Measurements from ENCODE around the gene SARDH. TPM values are rescaled to one million over a fixed set of nuclear protein-coding genes. Genes with fewer than 3 reads are reported as not detected.

Gene SARDH
- total RNA-seq, 1 donor from 2014 or later, result 6.8 TPM

GRCh38 chr9:133671371-133671770 lies 66.8 kb downstream of the SARDH start:
- H3K27ac Mint-ChIP-seq, result no peak overlapping the region
- TF ChIP-seq CTCF (conservative IDR thresholded peaks at IDR 0.05), result no peak
- DNase-seq (ENCODE audit: extremely low spot score, unreplicated experiment), result no peak
- H3K4me3 Mint-ChIP-seq, result no peak overlapping the region
- no peaks in the 10 kb centered on the region for H3K36me3 Mint-ChIP-seq
- H3K4me1 Mint-ChIP-seq (ENCODE audit: unreplicated experiment), result peaks cover 9% of the 10 kb centered on the region
- peaks cover 4% of the 10 kb centered on the region for H3K27me3 Mint-ChIP-seq
- H3K9me3 Mint-ChIP-seq, result no peaks in the 10 kb centered on the region

GRCh38 chr9:133670466-133670865 lies 67.7 kb downstream of the SARDH start:
- Mint-ChIP-seq H3K4me3 (no peak overlapping the region), H3K27me3 (peaks cover 4% of the 10 kb centered on the region), H3K9me3 (no peaks in the 10 kb centered on the region), H3K27ac (no peak overlapping the region), H3K4me1 (ENCODE audit: unreplicated experiment) (peaks cover 9% of the 10 kb centered on the region), H3K36me3 (no peaks in the 10 kb centered on the region)
- no peak for TF ChIP-seq CTCF (conservative IDR thresholded peaks at IDR 0.05)
- DNase-seq (ENCODE audit: extremely low spot score, unreplicated experiment), result no peak

GRCh38 chr9:133669182-133669801 lies 68.9 kb downstream of the SARDH start:
- H3K27me3 Mint-ChIP-seq, result peaks cover 4% of the 10 kb centered on the region
- peaks cover 9% of the 10 kb centered on the region for H3K4me1 Mint-ChIP-seq (ENCODE audit: unreplicated experiment)
- DNase-seq (ENCODE audit: extremely low spot score, unreplicated experiment), result no peak
- H3K4me3 Mint-ChIP-seq, result no peak overlapping the region
- TF ChIP-seq CTCF (conservative IDR thresholded peaks at IDR 0.05), result no peak
- no peaks in the 10 kb centered on the region for H3K9me3 Mint-ChIP-seq
- no peak overlapping the region for H3K27ac Mint-ChIP-seq
- H3K36me3 Mint-ChIP-seq, result no peaks in the 10 kb centered on the region

- H3K4me3 Mint-ChIP-seq, result no peak overlapping the region
- DNase-seq (ENCODE audit: extremely low spot score, unreplicated experiment), result no peak
- H3K36me3 Mint-ChIP-seq, result no peaks in the 10 kb centered on the region
- H3K27ac Mint-ChIP-seq, result no peak overlapping the region
- no peak for TF ChIP-seq CTCF (conservative IDR thresholded peaks at IDR 0.05)
- H3K27me3 Mint-ChIP-seq, result peaks cover 4% of the 10 kb centered on the region
- H3K9me3 Mint-ChIP-seq, result no peaks in the 10 kb centered on the region
- H3K4me1 Mint-ChIP-seq (ENCODE audit: unreplicated experiment), result peaks cover 4% of the 10 kb centered on the region
Measured at GRCh38 chr9:133667759-133668450, 70.2 kb downstream of the SARDH start.

GRCh38 chr9:133666845-133667244 lies 71.3 kb downstream of the SARDH start:
- H3K27ac Mint-ChIP-seq, result no peak overlapping the region
- DNase-seq (ENCODE audit: extremely low spot score, unreplicated experiment), result no peak
- no peak for TF ChIP-seq CTCF (conservative IDR thresholded peaks at IDR 0.05)
- H3K27me3 Mint-ChIP-seq, result peaks cover 4% of the 10 kb centered on the region
- H3K4me1 Mint-ChIP-seq (ENCODE audit: unreplicated experiment), result peaks cover 4% of the 10 kb centered on the region
- H3K36me3 Mint-ChIP-seq, result no peaks in the 10 kb centered on the region
- H3K9me3 Mint-ChIP-seq, result no peaks in the 10 kb centered on the region
- H3K4me3 Mint-ChIP-seq, result no peak overlapping the region

All from type B pancreatic cell (in vitro differentiated cells).